Measurements from ENCODE around the gene APLP2.
A peak's percentile ranks its signal among the peaks of the same experiment; 100 is the strongest.

Gene APLP2

GRCh38 chr11:130037058-130037457, 32.6 kb upstream of the APLP2 start:
- Histone ChIP-seq H2BK12ac (ENCODE audit: low read length in 2 of 2) (no peak overlapping the region), H3K79me1 (replicated peaks; ENCODE audit: low read length, poor library complexity, severe bottlenecking) (no peaks in the 10 kb centered on the region), H2AK5ac (ENCODE audit: low read length, severe bottlenecking) (no peak overlapping the region), H3K14ac (ENCODE audit: low read length in 2 of 2) (no peak overlapping the region), H3K4me3 (ENCODE audit: insufficient read depth in 1 of 2, low read depth in 1 of 2, low read length in 2 of 2) (no peak overlapping the region), H2AFZ (ENCODE audit: low read depth, low read length) (no peak overlapping the region), H2BK120ac (ENCODE audit: low read depth, low read length) (no peak overlapping the region), H3K4me2 (ENCODE audit: low read length, poor library complexity, severe bottlenecking) (no peak overlapping the region), H3K27me3 (ENCODE audit: control insufficient read depth in 1 of 2, insufficient read depth in 1 of 2, low read length in 2 of 2) (no peaks in the 10 kb centered on the region), H3K4me1 (ENCODE audit: control insufficient read depth, insufficient read depth, low read depth, low read length) (peaks cover 10% of the 10 kb centered on the region), H4K8ac (ENCODE audit: low read length) (no peak overlapping the region), H3K27ac (ENCODE audit: low read length, poor library complexity, severe bottlenecking) (peak overlapping the region; percentile 33), H4K91ac (ENCODE audit: low read length) (no peak overlapping the region), H3K4ac (ENCODE audit: low read depth in 1 of 2, low read length in 2 of 2) (no peak overlapping the region), H3K9ac (ENCODE audit: low read length) (peak overlapping the region; percentile 43), H3K23ac (ENCODE audit: low read length in 2 of 2) (no peak overlapping the region), H2BK15ac (ENCODE audit: low read depth, poor library complexity, severe bottlenecking) (no peak overlapping the region), H3K36me3 (ENCODE audit: control insufficient read depth in 1 of 2, insufficient read depth in 2 of 2, low read depth in 1 of 2, low read length in 2 of 2) (peaks cover 0 to 3% of the 10 kb centered on the region in 2 experiments), H3K18ac (ENCODE audit: low read depth in 1 of 2, low read length in 2 of 2) (peak overlapping the region in 1 of 2 experiments; percentile 21), H2BK5ac (ENCODE audit: low read depth, low read length, poor library complexity, severe bottlenecking) (no peak overlapping the region), H3K9me3 (ENCODE audit: control insufficient read depth, low read length) (no peaks in the 10 kb centered on the region)
- peak; percentile 56 for DNase-seq
- WGBS, result 83% methylated on average over 3 of the region's 3 CpGs

GRCh38 chr11:130037881-130038585, 31.7 kb upstream of the APLP2 start:
- no peak overlapping the region for H4K8ac ChIP-seq (ENCODE audit: low read length)
- no peak overlapping the region for H3K4me3 ChIP-seq (ENCODE audit: insufficient read depth in 1 of 2, low read depth in 1 of 2, low read length in 2 of 2)
- no peak overlapping the region for H3K18ac ChIP-seq (ENCODE audit: low read depth in 1 of 2, low read length in 2 of 2)
- H3K4ac ChIP-seq (ENCODE audit: low read depth in 1 of 2, low read length in 2 of 2), result no peak overlapping the region
- DNase-seq, result no peak
- H2BK15ac ChIP-seq (ENCODE audit: low read depth, poor library complexity, severe bottlenecking), result no peak overlapping the region
- no peaks in the 10 kb centered on the region for H3K79me1 ChIP-seq (replicated peaks; ENCODE audit: low read length, poor library complexity, severe bottlenecking)
- H2BK12ac ChIP-seq (ENCODE audit: low read length in 2 of 2), result no peak overlapping the region
- WGBS, result 88% methylated on average over 3 of the region's 7 CpGs
- no peak overlapping the region for H2AFZ ChIP-seq (ENCODE audit: low read depth, low read length)
- H4K91ac ChIP-seq (ENCODE audit: low read length), result no peak overlapping the region
- H3K4me2 ChIP-seq (ENCODE audit: low read length, poor library complexity, severe bottlenecking), result peak overlapping the region; percentile 11
- H3K36me3 ChIP-seq (ENCODE audit: control insufficient read depth in 1 of 2, insufficient read depth in 2 of 2, low read depth in 1 of 2, low read length in 2 of 2), result peaks cover 0 to under 1% of the 10 kb centered on the region in 2 experiments
- H3K23ac ChIP-seq (ENCODE audit: low read length in 2 of 2), result no peak overlapping the region
- H3K9me3 ChIP-seq (ENCODE audit: control insufficient read depth, low read length), result no peaks in the 10 kb centered on the region
- H2AK5ac ChIP-seq (ENCODE audit: low read length, severe bottlenecking), result no peak overlapping the region
- H3K27ac ChIP-seq (ENCODE audit: low read length, poor library complexity, severe bottlenecking), result peak overlapping the region; percentile 58
- H3K14ac ChIP-seq (ENCODE audit: low read length in 2 of 2), result no peak overlapping the region
- peak overlapping the region; percentile 26 for H3K9ac ChIP-seq (ENCODE audit: low read length)
- no peaks in the 10 kb centered on the region for H3K27me3 ChIP-seq (ENCODE audit: control insufficient read depth in 1 of 2, insufficient read depth in 1 of 2, low read length in 2 of 2)
- H2BK120ac ChIP-seq (ENCODE audit: low read depth, low read length), result no peak overlapping the region
- peak overlapping the region; percentile 33 for H2BK5ac ChIP-seq (ENCODE audit: low read depth, low read length, poor library complexity, severe bottlenecking)
- H3K4me1 ChIP-seq (ENCODE audit: control insufficient read depth, insufficient read depth, low read depth, low read length), result peaks cover 17% of the 10 kb centered on the region

- Histone ChIP-seq H3K27ac (ENCODE audit: low read length, poor library complexity, severe bottlenecking) (no peak overlapping the region), H2AFZ (ENCODE audit: low read depth, low read length) (no peak overlapping the region), H3K9me3 (ENCODE audit: control insufficient read depth, low read length) (no peaks in the 10 kb centered on the region), H3K27me3 (ENCODE audit: control insufficient read depth in 1 of 2, insufficient read depth in 1 of 2, low read length in 2 of 2) (no peaks in the 10 kb centered on the region), H3K18ac (ENCODE audit: low read depth in 1 of 2, low read length in 2 of 2) (no peak overlapping the region), H3K79me1 (replicated peaks; ENCODE audit: low read length, poor library complexity, severe bottlenecking) (no peaks in the 10 kb centered on the region), H3K4ac (ENCODE audit: low read depth in 1 of 2, low read length in 2 of 2) (no peak overlapping the region), H2AK5ac (ENCODE audit: low read length, severe bottlenecking) (peak overlapping the region; percentile 6), H3K4me2 (ENCODE audit: low read length, poor library complexity, severe bottlenecking) (no peak overlapping the region), H3K14ac (ENCODE audit: low read length in 2 of 2) (no peak overlapping the region), H2BK15ac (ENCODE audit: low read depth, poor library complexity, severe bottlenecking) (no peak overlapping the region), H2BK5ac (ENCODE audit: low read depth, low read length, poor library complexity, severe bottlenecking) (no peak overlapping the region), H4K91ac (ENCODE audit: low read length) (no peak overlapping the region), H3K4me1 (ENCODE audit: control insufficient read depth, insufficient read depth, low read depth, low read length) (peaks cover 18% of the 10 kb centered on the region), H3K9ac (ENCODE audit: low read length) (no peak overlapping the region), H3K23ac (ENCODE audit: low read length in 2 of 2) (no peak overlapping the region), H2BK12ac (ENCODE audit: low read length in 2 of 2) (no peak overlapping the region), H3K36me3 (ENCODE audit: control insufficient read depth in 1 of 2, insufficient read depth in 2 of 2, low read depth in 1 of 2, low read length in 2 of 2) (no peaks in the 10 kb centered on the region), H4K8ac (ENCODE audit: low read length) (no peak overlapping the region), H3K4me3 (ENCODE audit: insufficient read depth in 1 of 2, low read depth in 1 of 2, low read length in 2 of 2) (no peak overlapping the region), H2BK120ac (ENCODE audit: low read depth, low read length) (no peak overlapping the region)
- DNase-seq, result no peak
- WGBS, result 96% methylated on average over 49 of the region's 49 CpGs
Observed at GRCh38 chr11:130040281-130040940, 29.3 kb upstream of the APLP2 start.

GRCh38 chr11:130042093-130042591, 27.6 kb upstream of the APLP2 start:
- H3K4me2 ChIP-seq (ENCODE audit: low read length, poor library complexity, severe bottlenecking), result no peak overlapping the region
- no peaks in the 10 kb centered on the region for H3K9me3 ChIP-seq (ENCODE audit: control insufficient read depth, low read length)
- peaks cover 17% of the 10 kb centered on the region for H3K4me1 ChIP-seq (ENCODE audit: control insufficient read depth, insufficient read depth, low read depth, low read length)
- H4K91ac ChIP-seq (ENCODE audit: low read length), result no peak overlapping the region
- WGBS, result 72% methylated on average over 16 of the region's 16 CpGs
- H3K27ac ChIP-seq (ENCODE audit: low read length, poor library complexity, severe bottlenecking), result peak overlapping the region; percentile 46
- H3K23ac ChIP-seq (ENCODE audit: low read length in 2 of 2), result no peak overlapping the region
- H2BK120ac ChIP-seq (ENCODE audit: low read depth, low read length), result no peak overlapping the region
- H4K8ac ChIP-seq (ENCODE audit: low read length), result no peak overlapping the region
- H3K4me3 ChIP-seq (ENCODE audit: insufficient read depth in 1 of 2, low read depth in 1 of 2, low read length in 2 of 2), result no peak overlapping the region
- H3K9ac ChIP-seq (ENCODE audit: low read length), result peak overlapping the region; percentile 49
- no peak overlapping the region for H2BK12ac ChIP-seq (ENCODE audit: low read length in 2 of 2)
- H2BK15ac ChIP-seq (ENCODE audit: low read depth, poor library complexity, severe bottlenecking), result no peak overlapping the region
- peak overlapping the region; percentile 80 for H2AK5ac ChIP-seq (ENCODE audit: low read length, severe bottlenecking)
- H3K4ac ChIP-seq (ENCODE audit: low read depth in 1 of 2, low read length in 2 of 2), result no peak overlapping the region
- no peak overlapping the region for H2BK5ac ChIP-seq (ENCODE audit: low read depth, low read length, poor library complexity, severe bottlenecking)
- H3K36me3 ChIP-seq (ENCODE audit: control insufficient read depth in 1 of 2, insufficient read depth in 2 of 2, low read depth in 1 of 2, low read length in 2 of 2), result no peaks in the 10 kb centered on the region
- no peak overlapping the region for H3K18ac ChIP-seq (ENCODE audit: low read depth in 1 of 2, low read length in 2 of 2)
- DNase-seq, result peak; percentile 89
- H3K14ac ChIP-seq (ENCODE audit: low read length in 2 of 2), result no peak overlapping the region
- no peak overlapping the region for H2AFZ ChIP-seq (ENCODE audit: low read depth, low read length)
- H3K79me1 ChIP-seq (replicated peaks; ENCODE audit: low read length, poor library complexity, severe bottlenecking), result no peaks in the 10 kb centered on the region
- H3K27me3 ChIP-seq (ENCODE audit: control insufficient read depth in 1 of 2, insufficient read depth in 1 of 2, low read length in 2 of 2), result no peaks in the 10 kb centered on the region
